ENCODE results near the gene SNN. TPM values are rescaled to one million over a fixed set of nuclear protein-coding genes. Genes with fewer than 3 reads are reported as not detected.

Gene SNN
- total and polyA plus RNA-seq, 2 of the 4 experiments (the other 2 are of a cell fraction) = 10.0 to 13.0 TPM

GRCh38 chr16:11660565-11660964, 7.7 kb upstream of the SNN start (continued):
- TF ChIP-seq MXI1 (IDR thresholded peaks at IDR 0.05; ENCODE audit: borderline replicate concordance, low read depth, low read length) (no peak), SMC3 (IDR thresholded peaks at IDR 0.05; ENCODE audit: low read depth, low read length) (no peak), RAD21 (IDR thresholded peaks at IDR 0.05; ENCODE audit: low read length) (no peak)

- Histone ChIP-seq H4K20me1 (ENCODE audit: insufficient read depth, low read length) (no peaks in the 10 kb centered on the region), H2AFZ (replicated peaks; ENCODE audit: low read length, poor library complexity) (no peak overlapping the region), H3K27ac (ENCODE audit: insufficient read depth, low read length) (no peak overlapping the region), H3K27me3 (ENCODE audit: control insufficient read depth, insufficient read depth, low read length) (peaks cover 8% of the 10 kb centered on the region; the same call in 1 of the 2 replicates), H2BK15ac (ENCODE audit: low read depth, low read length) (no peak overlapping the region), H3K14ac (replicated peaks; ENCODE audit: low read depth, low read length) (no peak overlapping the region), H2BK120ac (ENCODE audit: low read depth, low read length) (no peak overlapping the region), H3K4me3 (ENCODE audit: insufficient read depth, low read depth, low read length) (no peak overlapping the region), H3K9ac (ENCODE audit: low read depth, low read length) (no peak overlapping the region), H2BK5ac (ENCODE audit: low read depth, low read length, poor library complexity, severe bottlenecking) (no peak overlapping the region), H3K4me1 (ENCODE audit: control insufficient read depth, insufficient read depth, low read length) (no peaks in the 10 kb centered on the region), H3K56ac (ENCODE audit: extremely low read depth, insufficient read depth, low read length) (no peak overlapping the region), H2BK20ac (ENCODE audit: low read depth, low read length) (no peak overlapping the region), H2AK9ac (replicated peaks; ENCODE audit: low read depth, low read length, poor library complexity) (no peak overlapping the region), H3K18ac (ENCODE audit: low read depth, low read length) (no peak overlapping the region), H3K9me1 (ENCODE audit: insufficient read depth, low read length) (no peaks in the 10 kb centered on the region; the same call in 1 of the 2 replicates), H4K8ac (ENCODE audit: low read depth in 2 of 2, low read length in 2 of 2) (no peak overlapping the region), H3K23ac (ENCODE audit: low read depth, low read length) (no peak overlapping the region), H3K4ac (ENCODE audit: low read depth, low read length) (no peak overlapping the region), H3K36me3 (ENCODE audit: control insufficient read depth, insufficient read depth, low read length) (no peaks in the 10 kb centered on the region), H4K5ac (ENCODE audit: low read depth, low read length) (no peak overlapping the region), H3K9me3 (ENCODE audit: control insufficient read depth, insufficient read depth, low read length) (no peaks in the 10 kb centered on the region), H4K91ac (ENCODE audit: insufficient read depth, low read depth, low read length) (no peak overlapping the region), H3K4me2 (ENCODE audit: low read depth, low read length) (no peak overlapping the region), H2AK5ac (ENCODE audit: low read depth, low read length) (no peak overlapping the region), H3K79me1 (ENCODE audit: low read depth in 1 of 2, low read length in 2 of 2) (no peaks in the 10 kb centered on the region)
- ChIA-PET CTCF (no interaction called here), POLR2A (ENCODE audit: unreplicated experiment) (no interaction called here)
- intact Hi-C loops (cut with micrococcal nuclease) = no loop called here
- BruUV-seq (replicated peaks) = no TSS peak
- no peak for ATAC-seq (ENCODE audit: low read depth)
- 80% methylated on average over 2 of the region's 5 CpGs; no CpG with 5 or more reads in 1 of the 2 experiments for WGBS, 2 experiments (ENCODE audit: extremely low coverage in 2 of 2, insufficient read length in 1 of 2)
- no peak for DNase-seq
- dilution Hi-C loops (cut with HindIII; ENCODE audit: low sequenced_read_pairs, unreplicated experiment) = no loop called here
- no peak for TF ChIP-seq NFE2L2 (IDR thresholded peaks at IDR 0.05; ENCODE audit: low read depth, low read length)
- in situ Hi-C loops (cut with MboI; ENCODE audit: low sequenced_read_pairs) = no loop called here
These were observed 5.7 kb upstream of the SNN start for GRCh38 chr16:11662582-11662981.
